ENCODE data around the gene ARL3.

Gene ARL3

GRCh38 chr10:102752266-102752930, 38.2 kb upstream of the ARL3 start:
- Histone ChIP-seq H4K20me1 (ENCODE audit: control insufficient read depth, insufficient read depth, low read depth, low read length) (0 out of 2 replicates have a peak, but pooled peaks cover 5% of the 10 kb centered on the region), H3F3A (ENCODE audit: control insufficient read depth, insufficient read depth) (no peaks in the 10 kb centered on the region), H3K4me3 (ENCODE audit: low read length) (no peak overlapping the region), H3K36me3 (ENCODE audit: control insufficient read depth, low read length) (no peaks in the 10 kb centered on the region; the same call in 1 of the 2 replicates), H3K27ac (ENCODE audit: low read depth, low read length) (no peak overlapping the region), H3K9me3 (ENCODE audit: control insufficient read depth, insufficient read depth, low read length) (no peaks in the 10 kb centered on the region), H3K4me1 (ENCODE audit: control insufficient read depth, low read length) (no peaks in the 10 kb centered on the region), H3K27me3 (ENCODE audit: control insufficient read depth, low read length) (no peaks in the 10 kb centered on the region), H3K4me2 (ENCODE audit: low read length) (no peak overlapping the region), H3K79me2 (ENCODE audit: control insufficient read depth, low read length) (peaks cover 60% of the 10 kb centered on the region), H3K9me2 (replicated peaks; ENCODE audit: control insufficient read depth, low read length) (no peaks in the 10 kb centered on the region)
- no peak for TF ChIP-seq CTCF (IDR thresholded peaks at IDR 0.05; ENCODE audit: low read depth, low read length, poor library complexity, severe bottlenecking)
- TF ChIP-seq EZH2phosphoT487 (IDR thresholded peaks at IDR 0.05; ENCODE audit: borderline replicate concordance, low read length): no peak

- H3K4me3 ChIP-seq (ENCODE audit: low read length): peak overlapping the region; percentile 90
- H3K27me3 ChIP-seq (ENCODE audit: control insufficient read depth, low read length): no peaks in the 10 kb centered on the region
- no peak for TF ChIP-seq EZH2phosphoT487 (IDR thresholded peaks at IDR 0.05; ENCODE audit: borderline replicate concordance, low read length)
- TF ChIP-seq CTCF (IDR thresholded peaks at IDR 0.05; ENCODE audit: low read depth, low read length, poor library complexity, severe bottlenecking): no peak
- no peak overlapping the region for H3K27ac ChIP-seq (ENCODE audit: low read depth, low read length)
- peaks cover 8% of the 10 kb centered on the region for H3F3A ChIP-seq (ENCODE audit: control insufficient read depth, insufficient read depth)
- peak overlapping the region; percentile 83 for H3K4me2 ChIP-seq (ENCODE audit: low read length)
- no peaks in the 10 kb centered on the region for H4K20me1 ChIP-seq (ENCODE audit: control insufficient read depth, insufficient read depth, low read depth, low read length)
- peaks cover 49% of the 10 kb centered on the region for H3K79me2 ChIP-seq (ENCODE audit: control insufficient read depth, low read length)
- H3K36me3 ChIP-seq (ENCODE audit: control insufficient read depth, low read length): no peaks in the 10 kb centered on the region
- H3K9me3 ChIP-seq (ENCODE audit: control insufficient read depth, insufficient read depth, low read length): no peaks in the 10 kb centered on the region
- H3K9me2 ChIP-seq (replicated peaks; ENCODE audit: control insufficient read depth, low read length): no peaks in the 10 kb centered on the region; the same call in 1 of the 2 replicates
- peaks cover 29% of the 10 kb centered on the region for H3K4me1 ChIP-seq (ENCODE audit: control insufficient read depth, low read length)
These were observed 31.0 kb upstream of the ARL3 start for GRCh38 chr10:102745157-102745556.

DNA sequence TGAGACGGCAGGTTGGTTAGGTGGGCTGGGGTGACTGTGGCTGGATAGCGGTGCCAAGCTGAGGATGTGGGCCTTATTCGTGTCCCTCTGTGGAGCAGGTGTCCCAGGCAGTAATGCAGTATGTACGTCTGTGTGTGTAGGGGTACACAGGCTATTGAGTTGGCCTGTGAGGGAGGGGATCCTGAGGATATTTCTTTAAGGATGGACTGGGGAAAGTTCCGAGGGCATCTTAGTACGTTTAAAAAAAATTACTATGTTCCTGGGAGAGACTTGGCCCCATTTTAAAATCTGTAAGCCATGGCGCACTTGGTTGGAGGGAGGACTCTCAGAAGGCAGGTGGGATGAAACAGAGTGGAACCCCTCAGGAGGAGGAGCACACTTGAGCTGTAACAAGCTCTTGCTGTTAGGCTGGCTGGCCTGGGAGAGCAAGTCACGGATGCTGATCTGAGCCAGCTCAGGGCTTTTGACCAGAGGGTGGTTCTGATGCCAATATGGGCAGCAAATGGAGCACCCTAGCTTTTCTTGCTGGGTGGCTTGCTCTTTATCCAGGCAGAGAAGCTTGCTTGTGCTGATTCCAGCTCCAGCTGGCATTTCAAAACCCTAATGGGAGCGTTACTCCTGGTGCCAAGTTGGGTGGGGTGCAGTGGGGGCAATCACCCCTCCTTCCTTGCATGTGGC, 30.3 kb upstream of the ARL3 start:
- H3K27ac ChIP-seq (ENCODE audit: low read depth, low read length): no peak overlapping the region
- peaks cover 31% of the 10 kb centered on the region for H3K4me1 ChIP-seq (ENCODE audit: control insufficient read depth, low read length)
- H3K9me2 ChIP-seq (replicated peaks; ENCODE audit: control insufficient read depth, low read length): no peaks in the 10 kb centered on the region; the same call in 1 of the 2 replicates

More for the DNA sequence above, 30.3 kb upstream of the ARL3 start:
- H3K4me3 ChIP-seq (ENCODE audit: low read length): peak overlapping the region; percentile 90
- TF ChIP-seq EZH2phosphoT487 (IDR thresholded peaks at IDR 0.05; ENCODE audit: borderline replicate concordance, low read length): no peak
- no peak for TF ChIP-seq CTCF (IDR thresholded peaks at IDR 0.05; ENCODE audit: low read depth, low read length, poor library complexity, severe bottlenecking)
- no peaks in the 10 kb centered on the region for H3K9me3 ChIP-seq (ENCODE audit: control insufficient read depth, insufficient read depth, low read length)
- H3F3A ChIP-seq (ENCODE audit: control insufficient read depth, insufficient read depth): peaks cover 12% of the 10 kb centered on the region
- H3K27me3 ChIP-seq (ENCODE audit: control insufficient read depth, low read length): no peaks in the 10 kb centered on the region
- H4K20me1 ChIP-seq (ENCODE audit: control insufficient read depth, insufficient read depth, low read depth, low read length): no peaks in the 10 kb centered on the region
- H3K36me3 ChIP-seq (ENCODE audit: control insufficient read depth, low read length): no peaks in the 10 kb centered on the region
- peak overlapping the region; percentile 83 for H3K4me2 ChIP-seq (ENCODE audit: low read length)
- peaks cover 47% of the 10 kb centered on the region for H3K79me2 ChIP-seq (ENCODE audit: control insufficient read depth, low read length)
